GM23248 (cell line): ENCODE measurements around the gene ATXN7L1. TPM values are rescaled to one million over a fixed set of nuclear protein-coding genes. Genes with fewer than 3 reads are reported as not detected.

ENCODE experiments used
- DNase-seq: peaks from one replicate; pipeline ENCODE4 v3.0.0-alpha.2; 2015
- H2AFZ ChIP-seq: fragments of 200-600 bp; sonication (generic); 2 replicates; pipeline ENCODE4 v1.6.1; 2016; ENCODE audit warnings: antibody characterized with exemption
- H3F3A ChIP-seq: fragments of 200-600 bp; sonication (generic); 2 replicates; pipeline ENCODE4 v1.6.1; 2016; ENCODE audit warnings: mild to moderate bottlenecking, antibody characterized with exemption, mixed run types; ENCODE audit not compliant: insufficient read depth
- H3K27ac ChIP-seq: fragments of 200-600 bp; sonication (generic); 2 replicates; pipeline ENCODE4 v1.5.1; 2016; ENCODE audit warnings: mild to moderate bottlenecking
- H3K27me3 ChIP-seq: fragments of 200-600 bp; sonication (generic); replicated peaks from 2 replicates; pipeline ENCODE4 v1.6.1; 2016; ENCODE audit warnings: mild to moderate bottlenecking; ENCODE audit not compliant: insufficient read depth
- H3K36me3 ChIP-seq: fragments of 200-600 bp; sonication (generic); 2 replicates; pipeline ENCODE4 v1.6.1; 2016; ENCODE audit warnings: low read depth, mild to moderate bottlenecking
- H3K4me1 ChIP-seq: fragments of 200-600 bp; sonication (generic); 2 replicates; pipeline ENCODE4 v1.6.1; 2016; ENCODE audit warnings: mild to moderate bottlenecking; ENCODE audit not compliant: insufficient read depth
- H3K4me2 ChIP-seq: fragments of 200-600 bp; sonication (generic); one replicate; pipeline ENCODE4 v1.6.1; 2016; ENCODE audit warnings: mild to moderate bottlenecking; ENCODE audit not compliant: unreplicated experiment
- H3K4me3 ChIP-seq: fragments of 200-600 bp; sonication (generic); 2 replicates; pipeline ENCODE4 v1.5.1; 2016; ENCODE audit warnings: mild to moderate bottlenecking
- H3K79me2 ChIP-seq: fragments of 200-600 bp; sonication (generic); 2 replicates; pipeline ENCODE4 v1.6.1; 2016; ENCODE audit warnings: mild to moderate bottlenecking; ENCODE audit not compliant: insufficient read depth
- H3K9ac ChIP-seq: fragments of 200-600 bp; sonication (generic); 2 replicates; pipeline ENCODE4 v1.6.1; 2016; ENCODE audit warnings: mild to moderate bottlenecking
- H3K9me2 ChIP-seq: fragments of 200-600 bp; sonication (generic); 2 replicates; pipeline ENCODE4 v1.6.1; 2016; ENCODE audit warnings: mixed run types, mild to moderate bottlenecking, moderate library complexity; ENCODE audit not compliant: insufficient read depth
- H3K9me3 ChIP-seq: fragments of 200-600 bp; sonication (generic); one replicate; pipeline ENCODE4 v1.6.1; 2017; ENCODE audit warnings: low read depth
- H4K20me1 ChIP-seq: fragments of 200-600 bp; sonication (generic); 2 replicates; pipeline ENCODE4 v1.6.0; 2016; ENCODE audit not compliant: insufficient read depth
- EZH2 ChIP-seq: fragments of 200-600 bp; sonication (generic); IDR thresholded peaks from 2 replicates; pipeline ENCODE4 v1.6.1; 2018; ENCODE audit warnings: antibody characterized with exemption, mild to moderate bottlenecking; ENCODE audit not compliant: insufficient read depth, poor library complexity, severe bottlenecking
- EZH2phosphoT487 ChIP-seq: fragments of 200-600 bp; sonication (generic); IDR thresholded peaks from 2 replicates; pipeline ENCODE4 v1.6.1; 2018; ENCODE audit warnings: antibody characterized with exemption, moderate library complexity, mild to moderate bottlenecking, low read depth; ENCODE audit not compliant: insufficient read depth
- WGBS, 2 experiments: methylation state at CpG; one replicate each; pipeline ENCODE4 v1.1.6; 2015 to 2017; ENCODE audit warnings: low lambda C conversion rate in 2 of 2, low coverage in 1 of 2; ENCODE audit errors: missing lambda C conversion rate in 2 of 2; 5-methylcytosine and 5-hydroxymethylcytosine counted together
- in situ Hi-C: fragments of 300-500 bp; cut with MboI; formaldehyde crosslinking; loops from 2 replicates; pipeline ENCODE4 v1.15.0; 2020
- polyA plus RNA-seq: library from polyadenylated mRNA; unstranded; fragments of >200 nt; fragmentation: Nextera tagmentation; extraction: Ambion mirVana; gene quantifications from 2 replicates; pipeline ENCODE4 v1.2.1, GENCODE V29; 2016
- total RNA-seq: library from RNA; depleted of rRNA; stranded (reverse); fragments of >200 nt; shearing (Covaris generic); gene quantifications from 2 replicates; pipeline ENCODE4 v1.2.3, GENCODE V29; 2014

ATXN7L1 gene
- total and polyA plus RNA-seq, 2 experiments from 2014 or later: 3.7 to 4.5 TPM

GRCh38 chr7:105839266-105839665 lies 37.1 kb downstream of the ATXN7L1 start:
- 54 to 58% methylated on average over 2 of the region's 2 CpGs for WGBS, 2 experiments
- Histone ChIP-seq H3K27me3 (no peaks in the 10 kb centered on the region), H2AFZ (peak overlapping the region; percentile 34; the same call in 1 of the 2 replicates), H3K79me2 (peaks cover 4% of the 10 kb centered on the region; the same call in 1 of the 2 replicates), H4K20me1 (no peaks in the 10 kb centered on the region), H3K4me3 (no peak overlapping the region), H3K9me3 (no peaks in the 10 kb centered on the region), H3K36me3 (no peaks in the 10 kb centered on the region), H3K27ac (0 out of 2 replicates have a peak overlapping the region, but pooled peaks have one; percentile 29), H3K4me1 (peaks cover 17% of the 10 kb centered on the region), H3K4me2 (peak overlapping the region; percentile 12), H3K9me2 (no peaks in the 10 kb centered on the region), H3K9ac (0 out of 2 replicates have a peak overlapping the region, but pooled peaks have one; percentile 15), H3F3A (peaks cover 18% of the 10 kb centered on the region)
- in situ Hi-C loops: no loop called here
- no peak for TF ChIP-seq EZH2
- TF ChIP-seq EZH2phosphoT487: no peak
- no peak for DNase-seq

GRCh38 chr7:105838627-105839231 lies 37.7 kb downstream of the ATXN7L1 start:
- no peaks in the 10 kb centered on the region for H4K20me1 ChIP-seq
- no peaks in the 10 kb centered on the region for H3K9me3 ChIP-seq
- TF ChIP-seq EZH2phosphoT487 (no peak), EZH2 (no peak)
- DNase-seq: peak; percentile 74
- peak overlapping the region; percentile 29; the same call in 1 of the 2 replicates for H3K27ac ChIP-seq
- no peaks in the 10 kb centered on the region; the same call in 1 of the 2 replicates for H3K79me2 ChIP-seq
- H3K4me3 ChIP-seq: no peak overlapping the region
- H3K4me2 ChIP-seq: peak overlapping the region; percentile 12
- no peaks in the 10 kb centered on the region for H3K9me2 ChIP-seq
- H3K27me3 ChIP-seq: no peaks in the 10 kb centered on the region
- H3K9ac ChIP-seq: peak overlapping the region; percentile 15; the same call in 1 of the 2 replicates
- H3F3A ChIP-seq: peaks cover 18% of the 10 kb centered on the region
- 28 to 34% methylated on average over 10 of the region's 10 CpGs for WGBS, 2 experiments
- H3K36me3 ChIP-seq: no peaks in the 10 kb centered on the region
- in situ Hi-C loops: no loop called here
- peak overlapping the region; percentile 34; the same call in 1 of the 2 replicates for H2AFZ ChIP-seq
- peaks cover 17% of the 10 kb centered on the region for H3K4me1 ChIP-seq

- H3K4me2 ChIP-seq: no peak overlapping the region
- WGBS, 2 experiments: 84 to 85% methylated on average over 22 of the region's 22 CpGs
These were observed 38.4 kb downstream of the ATXN7L1 start for GRCh38 chr7:105837765-105838626.

DNA sequence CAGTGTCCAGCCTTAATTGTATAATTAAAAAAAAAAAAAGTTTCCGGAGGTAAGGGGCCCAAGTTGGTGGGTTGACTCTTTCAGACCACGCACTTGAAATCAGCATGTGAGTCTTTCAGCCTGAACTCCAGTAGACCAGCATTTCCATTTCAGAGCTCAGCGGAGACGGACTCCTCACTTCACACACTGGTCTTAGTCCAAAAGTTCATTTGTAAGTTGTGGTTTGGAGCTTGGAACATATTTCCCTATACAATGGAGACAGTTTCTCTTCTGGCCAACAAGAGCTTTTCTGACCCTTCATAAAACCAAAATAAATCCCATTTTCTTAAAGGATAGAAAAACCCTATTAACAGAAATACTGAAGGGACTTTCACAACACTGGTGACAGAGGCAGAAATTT lies 41.0 kb downstream of the ATXN7L1 start:
- H3K4me1 ChIP-seq: peaks cover 33% of the 10 kb centered on the region
- TF ChIP-seq EZH2 (no peak), EZH2phosphoT487 (no peak)
- no peak overlapping the region for H3K4me3 ChIP-seq
- H3K27me3 ChIP-seq: no peaks in the 10 kb centered on the region
- 95% methylated on average over 4 of the region's 4 CpGs for WGBS, 2 experiments
- no peaks in the 10 kb centered on the region for H3K9me3 ChIP-seq
- no peak for DNase-seq
- H3K9me2 ChIP-seq: no peaks in the 10 kb centered on the region
- no peak overlapping the region for H3K9ac ChIP-seq
- no peak overlapping the region for H3K27ac ChIP-seq
- peaks cover 30% of the 10 kb centered on the region for H3F3A ChIP-seq
- H3K4me2 ChIP-seq: no peak overlapping the region
- H3K79me2 ChIP-seq: no peaks in the 10 kb centered on the region
- in situ Hi-C loops: no loop called here
- H2AFZ ChIP-seq: no peak overlapping the region
- H3K36me3 ChIP-seq: no peaks in the 10 kb centered on the region
- H4K20me1 ChIP-seq: no peaks in the 10 kb centered on the region

More at GRCh38 chr7:105837765-105838626, 38.4 kb downstream of the ATXN7L1 start:
- Histone ChIP-seq H3K4me3 (no peak overlapping the region), H3K79me2 (no peaks in the 10 kb centered on the region; the same call in 1 of the 2 replicates), H3K9ac (no peak overlapping the region), H3K36me3 (no peaks in the 10 kb centered on the region), H3K27me3 (no peaks in the 10 kb centered on the region), H2AFZ (no peak overlapping the region), H3F3A (peaks cover 18% of the 10 kb centered on the region), H3K9me2 (no peaks in the 10 kb centered on the region), H3K9me3 (no peaks in the 10 kb centered on the region), H3K27ac (peak overlapping the region; percentile 29; the same call in 1 of the 2 replicates), H3K4me1 (peaks cover 17% of the 10 kb centered on the region), H4K20me1 (no peaks in the 10 kb centered on the region)
- TF ChIP-seq EZH2 (no peak), EZH2phosphoT487 (no peak)
- no peak for DNase-seq
- in situ Hi-C loops: no loop called here
